Spleen (tissue), 11 donors: ENCODE data around the gene BRMS1. TPM values are rescaled to one million over a fixed set of nuclear protein-coding genes. Genes with fewer than 3 reads are reported as not detected.

Experiments used
- DNase-seq: peaks from one replicate; pipeline ENCODE4 v3.0.0-alpha.2; 2020
- H3K27ac ChIP-seq, 8 donors: fragments of 200-600 bp; sonication (generic) in 7 of 8; 1 replicate in 4 of 8; 2 replicates in 4 of 8; pipeline versions ENCODE4 v1.5.0 to v1.8.0; 2016 to 2021; ENCODE audit warnings: inconsistent platforms in 4 of 8, mild to moderate bottlenecking in 4 of 8, moderate library complexity in 1 of 8
- H3K27me3 ChIP-seq, 7 donors: fragments of 200-600 bp; sonication (generic) in 6 of 7; replicated peaks in 1 of 7; 1 replicate in 4 of 7; 2 replicates in 3 of 7; pipeline versions ENCODE4 v1.5.0 to v1.8.0; 2016 to 2021; ENCODE audit warnings: inconsistent platforms in 3 of 7, mild to moderate bottlenecking in 1 of 7
- H3K36me3 ChIP-seq, 6 donors: fragments of 200-600 bp; sonication (generic) in 5 of 6; 1 replicate in 4 of 6; 2 replicates in 2 of 6; pipeline versions ENCODE4 v1.5.0 to v1.8.0; 2016 to 2021; ENCODE audit warnings: inconsistent platforms in 2 of 6
- H3K4me1 ChIP-seq, 6 donors: fragments of 200-600 bp; sonication (generic) in 5 of 6; 1 replicate in 3 of 6; 2 replicates in 3 of 6; pipeline versions ENCODE4 v1.5.0 to v1.8.0; 2016 to 2021; ENCODE audit warnings: inconsistent platforms in 3 of 6
- H3K4me3 ChIP-seq, 8 donors: fragments of 200-600 bp; sonication (generic) in 7 of 8; 1 replicate in 4 of 8; 2 replicates in 4 of 8; pipeline versions ENCODE4 v1.5.0 to v1.8.0; 2016 to 2021; ENCODE audit warnings: inconsistent platforms in 4 of 8, mild to moderate bottlenecking in 4 of 8, moderate library complexity in 2 of 8
- H3K9me3 ChIP-seq, 8 donors: fragments of 200-600 bp; sonication (generic) in 7 of 8; 1 replicate in 4 of 8; 2 replicates in 4 of 8; pipeline versions ENCODE4 v1.5.0 to v1.8.0; 2016 to 2021; ENCODE audit warnings: inconsistent platforms in 4 of 8
- POLR2A ChIP-seq, 3 donors: fragments of 450-650 bp; IDR thresholded peaks; one replicate each; pipeline ENCODE4 v1.5.1; 2017; ENCODE audit warnings: antibody characterized with exemption in 3 of 3, mild to moderate bottlenecking in 1 of 3
- POLR2AphosphoS5 ChIP-seq, 3 donors: sonication (generic); formaldehyde crosslinking; IDR thresholded peaks; one replicate each; pipeline ENCODE4 v1.5.1; 2017; ENCODE audit warnings: antibody characterized with exemption in 3 of 3
- WGBS, 5 donors: extraction: QIAGEN DNeasy Blood & Tissue Kit in 3 of 5; methylation state at CpG; one replicate each; pipeline versions ENCODE4 v1.1.5 to v1.1.7; 2013 to 2018; 5-methylcytosine and 5-hydroxymethylcytosine counted together
- intact Hi-C: fragments of 100-400 bp; cut with DNase I; formaldehyde crosslinking; loops from one replicate; pipeline ENCODE4 v1.15.0; 2023; ENCODE audit warnings: low total_unique reads
- polyA plus RNA-seq, 3 donors: library from polyadenylated mRNA; stranded (reverse); fragments of 200-250 nt; gene quantifications; one replicate each; pipeline ENCODE4 v1.2.1, GENCODE V29; 2013
- total RNA-seq, 7 donors: library from RNA; depleted of rRNA in 3 of 7; stranded (reverse); fragments of >200 nt in 3 of 7; fragmentation: NEBNext Ultra II Directional in 4 of 7; extraction: Animal tissue kit (Norgen Biotek cat#: 25700) in 4 of 7; gene quantifications; one replicate each; pipeline versions ENCODE4 v1.1.0 to v1.2.1, GENCODE V29; 2016 to 2021
- TF ChIP-seq, protein P1 (sequence below), 11 experiments: fragments of 200-600 bp in 7 of 11; fragments of 450-650 bp in 4 of 11; sonication (generic) in 4 of 11; IDR thresholded peaks in 8 of 11; conservative IDR thresholded peaks in 3 of 11; 1 replicate in 7 of 11; 2 replicates in 4 of 11; pipeline versions ENCODE4 v1.4.0 to v1.8.0; 2016 to 2021; ENCODE audit warnings: antibody characterized with exemption in 11 of 11, inconsistent platforms in 4 of 11, mild to moderate bottlenecking in 1 of 11
- donor health status: healthy with polysubstance abuse.
- donor health status: DM: no; HTN: no; CAD: no; lungs with moderate emphysema.
- donor health status: DM: no; HTN: no; CAD: no.
- donor health status: Bipolar disorder and iron deficiency.
- donor health status: healthy.
- donor health status: DM: no; HTN: no; CAD: no.
- donor health status: DM: yes; HTN: yes; CAD: no.

BRMS1 gene
- total and polyA plus RNA-seq, 10 donors = 32.3 to 90.6 (median 42.8) TPM

GRCh38 chr11:66367561-66368312 lies 22.8 kb upstream of the BRMS1 start:
- intact Hi-C loops = no loop called here
- no peak overlapping the region for H3K4me3 ChIP-seq
- peaks cover 0 to 22% (median 3%) of the 10 kb centered on the region in 7 donors for H3K27me3 ChIP-seq
- H3K9me3 ChIP-seq = no peaks in the 10 kb centered on the region
- H3K4me1 ChIP-seq = peaks cover 0 to 35% (median 21%) of the 10 kb centered on the region in 6 donors
- DNase-seq = peak; percentile 72
- WGBS, 5 donors = 87 to 94% (median 89%) methylated on average over 13 to 15 of the region's 15 CpGs
- TF ChIP-seq POLR2A (IDR thresholded peaks at IDR 0.05) (no peak), POLR2AphosphoS5 (IDR thresholded peaks at IDR 0.05) (no peak)
- TF ChIP-seq, protein P1, sequence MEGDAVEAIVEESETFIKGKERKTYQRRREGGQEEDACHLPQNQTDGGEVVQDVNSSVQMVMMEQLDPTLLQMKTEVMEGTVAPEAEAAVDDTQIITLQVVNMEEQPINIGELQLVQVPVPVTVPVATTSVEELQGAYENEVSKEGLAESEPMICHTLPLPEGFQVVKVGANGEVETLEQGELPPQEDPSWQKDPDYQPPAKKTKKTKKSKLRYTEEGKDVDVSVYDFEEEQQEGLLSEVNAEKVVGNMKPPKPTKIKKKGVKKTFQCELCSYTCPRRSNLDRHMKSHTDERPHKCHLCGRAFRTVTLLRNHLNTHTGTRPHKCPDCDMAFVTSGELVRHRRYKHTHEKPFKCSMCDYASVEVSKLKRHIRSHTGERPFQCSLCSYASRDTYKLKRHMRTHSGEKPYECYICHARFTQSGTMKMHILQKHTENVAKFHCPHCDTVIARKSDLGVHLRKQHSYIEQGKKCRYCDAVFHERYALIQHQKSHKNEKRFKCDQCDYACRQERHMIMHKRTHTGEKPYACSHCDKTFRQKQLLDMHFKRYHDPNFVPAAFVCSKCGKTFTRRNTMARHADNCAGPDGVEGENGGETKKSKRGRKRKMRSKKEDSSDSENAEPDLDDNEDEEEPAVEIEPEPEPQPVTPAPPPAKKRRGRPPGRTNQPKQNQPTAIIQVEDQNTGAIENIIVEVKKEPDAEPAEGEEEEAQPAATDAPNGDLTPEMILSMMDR (IDR thresholded peaks at IDR 0.05 in 8 of 11, conservative IDR thresholded peaks at IDR 0.05 in 3 of 11) = no peak
- H3K27ac ChIP-seq = no peak overlapping the region
- no peaks in the 10 kb centered on the region for H3K36me3 ChIP-seq

DNA sequence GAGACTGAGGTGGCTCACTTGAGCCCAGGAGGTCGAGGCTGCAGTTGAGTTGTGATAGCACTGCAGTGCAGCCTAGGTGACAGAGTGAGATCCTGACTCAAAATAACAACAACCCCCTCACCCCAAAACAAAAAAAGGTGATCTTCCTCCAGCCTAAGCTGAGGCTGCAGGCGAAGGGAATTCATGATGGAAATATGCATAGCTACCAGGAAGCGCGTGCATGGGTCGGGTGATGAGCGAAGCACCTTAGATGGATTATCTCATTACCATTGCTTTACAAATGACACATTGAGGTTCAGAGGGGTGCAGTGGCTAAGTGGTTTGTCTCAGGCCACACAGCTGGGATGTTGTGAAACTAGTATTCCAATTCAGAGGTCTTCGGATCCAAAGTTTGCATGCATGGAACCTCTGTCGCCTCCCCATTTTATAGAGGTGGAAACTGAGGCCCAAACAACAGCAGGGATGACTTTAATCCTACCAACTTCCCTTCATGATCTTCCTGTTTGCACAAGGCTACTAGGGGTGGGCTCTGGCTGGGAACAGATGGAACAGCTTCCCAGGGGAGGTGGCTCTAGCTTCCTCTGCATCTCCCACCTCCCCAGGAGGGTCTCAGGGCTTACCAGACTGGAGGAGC lies 22.1 kb upstream of the BRMS1 start:
- intact Hi-C loops = no loop called here
- peak; percentile 17 for DNase-seq

GRCh38 chr11:66365711-66366619 lies 21.1 kb upstream of the BRMS1 start:
- Histone ChIP-seq H3K27ac (no peak overlapping the region), H3K27me3 (peaks cover 0 to 5% (median 0%) of the 10 kb centered on the region in 7 donors), H3K4me1 (peaks cover 0 to 18% (median 10%) of the 10 kb centered on the region in 6 donors), H3K36me3 (no peaks in the 10 kb centered on the region), H3K9me3 (no peaks in the 10 kb centered on the region), H3K4me3 (no peak overlapping the region)
- intact Hi-C loops = no loop called here
- WGBS, 5 donors = 72 to 85% (median 76%) methylated on average over 11 to 14 of the region's 14 CpGs
- TF ChIP-seq POLR2AphosphoS5 (IDR thresholded peaks at IDR 0.05) = peak in 1 of 3 donors; percentile 16
- no peak for TF ChIP-seq POLR2A (IDR thresholded peaks at IDR 0.05)
- peak; percentile 66 for DNase-seq

More for the DNA sequence above, 22.1 kb upstream of the BRMS1 start:
- no peak for TF ChIP-seq POLR2AphosphoS5 (IDR thresholded peaks at IDR 0.05)
- TF ChIP-seq, protein P1 (IDR thresholded peaks at IDR 0.05 in 8 of 11, conservative IDR thresholded peaks at IDR 0.05 in 3 of 11) = no peak
- no peak for TF ChIP-seq POLR2A (IDR thresholded peaks at IDR 0.05)
- Histone ChIP-seq H3K27ac (no peak overlapping the region), H3K36me3 (no peaks in the 10 kb centered on the region), H3K9me3 (no peaks in the 10 kb centered on the region), H3K4me3 (no peak overlapping the region), H3K27me3 (peaks cover 0 to 15% (median 3%) of the 10 kb centered on the region in 7 donors), H3K4me1 (peaks cover 0 to 28% (median 15%) of the 10 kb centered on the region in 6 donors)
- 91 to 95% (median 94%) methylated on average over 8 of the region's 8 CpGs for WGBS, 5 donors

GRCh38 chr11:66365166-66365565 lies 20.3 kb upstream of the BRMS1 start:
- Histone ChIP-seq H3K27ac (no peak overlapping the region), H3K9me3 (no peaks in the 10 kb centered on the region), H3K4me1 (peaks cover 0 to 14% (median 6%) of the 10 kb centered on the region in 6 donors), H3K27me3 (no peaks in the 10 kb centered on the region), H3K4me3 (no peak overlapping the region), H3K36me3 (no peaks in the 10 kb centered on the region)
- DNase-seq = peak; percentile 45
- 92 to 96% (median 94%) methylated on average over 6 of the region's 6 CpGs for WGBS, 5 donors
- TF ChIP-seq, protein P1 (IDR thresholded peaks at IDR 0.05 in 8 of 11, conservative IDR thresholded peaks at IDR 0.05 in 3 of 11) = no peak
- TF ChIP-seq POLR2AphosphoS5 (IDR thresholded peaks at IDR 0.05) = no peak
- TF ChIP-seq POLR2A (IDR thresholded peaks at IDR 0.05) = no peak
- intact Hi-C loops = no loop called here
